Stimulated activated CD8-positive, alpha-beta memory T cell treated with anti-CD3 and anti-CD28 coated beads, Interleukin-12 subunit alpha, Interleukin-12 subunit beta, amount 100 ng/mL, for 1 hour (primary cell): Measurements from ENCODE around the gene THOC5.
"Not testable (repeated sequence)": the region's sequence is repeated elsewhere in the genome, so short reads cannot be mapped to it uniquely, and the experiment has no call there.

Experiments
- DNase-seq: peaks from one replicate; pipeline ENCODE4 v3.0.0-alpha.2; 2020; ENCODE audit warnings: low read depth

The THOC5 gene

GRCh38 chr22:29563652-29564460 lies 10.3 kb upstream of the THOC5 start:
- DNase-seq: no peak

GRCh38 chr22:29559853-29560252 lies 6.3 kb upstream of the THOC5 start:
- DNase-seq: no peak

GRCh38 chr22:29559030-29559429 lies 5.5 kb upstream of the THOC5 start:
- DNase-seq: no peak

- DNase-seq: no peak
Observed at GRCh38 chr22:29555065-29555644, 1.6 kb upstream of the THOC5 start.

- not testable (repeated sequence) for DNase-seq
Observed at GRCh38 chr22:29552357-29552756, 1.2 kb downstream of the THOC5 start.

- DNase-seq: no peak
Observed at GRCh38 chr22:29550005-29550404, 3.6 kb downstream of the THOC5 start.

- not testable (repeated sequence) for DNase-seq
Observed at GRCh38 chr22:29545045-29545444, 8.5 kb downstream of the THOC5 start.

GRCh38 chr22:29541845-29542244 lies 11.7 kb downstream of the THOC5 start:
- no peak for DNase-seq

- no peak for DNase-seq
Observed at GRCh38 chr22:29539105-29539504, 14.5 kb downstream of the THOC5 start.

GRCh38 chr22:29536411-29536810 lies 17.1 kb downstream of the THOC5 start:
- DNase-seq: no peak

- DNase-seq: no peak
Observed at GRCh38 chr22:29531419-29531818, 22.1 kb downstream of the THOC5 start.

- no peak for DNase-seq
Observed at GRCh38 chr22:29530716-29531115, 22.8 kb downstream of the THOC5 start.

GRCh38 chr22:29528144-29528543 lies 25.4 kb downstream of the THOC5 start:
- no peak for DNase-seq

- DNase-seq: peak; percentile 2
Observed at GRCh38 chr22:29524442-29525191, 28.9 kb downstream of the THOC5 start.

GRCh38 chr22:29523761-29524160 lies 29.8 kb downstream of the THOC5 start:
- no peak for DNase-seq

GRCh38 chr22:29521526-29521925 lies 32.0 kb downstream of the THOC5 start:
- no peak for DNase-seq

GRCh38 chr22:29520851-29521250 lies 32.7 kb downstream of the THOC5 start:
- no peak for DNase-seq

GRCh38 chr22:29519996-29520395 lies 33.6 kb downstream of the THOC5 start:
- DNase-seq: no peak

GRCh38 chr22:29518427-29518826 lies 35.1 kb downstream of the THOC5 start:
- DNase-seq: no peak

- no peak for DNase-seq
Observed at GRCh38 chr22:29517215-29517908, 36.2 kb downstream of the THOC5 start.

- DNase-seq: no peak
Observed at GRCh38 chr22:29512031-29512430, 41.5 kb downstream of the THOC5 start.

GRCh38 chr22:29511126-29511862 lies 42.3 kb downstream of the THOC5 start:
- no peak for DNase-seq
